HL-60 (cell line): ENCODE measurements around the gene SIRT6.

Source experiments
- CTCF ChIP-seq: IDR thresholded peaks from one replicate; pipeline ENCODE4 v1.5.1; 2011; ENCODE audit warnings: low read length, control low read depth, inconsistent platforms; ENCODE audit not compliant: insufficient read depth
- GABPA ChIP-seq: IDR thresholded peaks from 2 replicates; pipeline ENCODE4 v1.6.1; 2012; ENCODE audit warnings: low read depth
- POLR2AphosphoS5 ChIP-seq: IDR thresholded peaks from 2 replicates; pipeline ENCODE4 v1.6.1; 2012; ENCODE audit warnings: low read depth
- REST ChIP-seq: IDR thresholded peaks from 2 replicates; pipeline ENCODE4 v1.6.1; 2012; ENCODE audit warnings: low read depth; ENCODE audit not compliant: insufficient replicate concordance
- SPI1 ChIP-seq: IDR thresholded peaks from 2 replicates; pipeline ENCODE4 v1.6.1; 2012; ENCODE audit warnings: low read depth, mild to moderate bottlenecking, borderline replicate concordance

GRCh38 chr19:4197625-4198466 is 15.5 kb upstream of the SIRT6 start:
- TF ChIP-seq CTCF = no peak
- no peak for TF ChIP-seq GABPA
- no peak for TF ChIP-seq REST
- no peak for TF ChIP-seq POLR2AphosphoS5
- no peak for TF ChIP-seq SPI1
